HEK293T (cell line): ENCODE results near the gene CLRN3.

ENCODE experiments used
- CTBP1 ChIP-seq: fragments of 450-650 bp; IDR thresholded peaks from 2 replicates; pipeline ENCODE4 v1.6.1; 2016; ENCODE audit warnings: borderline replicate concordance
- FOXA1 ChIP-seq: fragments of 450-650 bp; IDR thresholded peaks from 2 replicates; pipeline ENCODE4 v1.6.1; 2016; ENCODE audit warnings: mild to moderate bottlenecking
- FOXM1 ChIP-seq: fragments of 450-650 bp; IDR thresholded peaks from 2 replicates; pipeline ENCODE4 v1.6.1; 2017; ENCODE audit warnings: mild to moderate bottlenecking, borderline replicate concordance

DNA sequence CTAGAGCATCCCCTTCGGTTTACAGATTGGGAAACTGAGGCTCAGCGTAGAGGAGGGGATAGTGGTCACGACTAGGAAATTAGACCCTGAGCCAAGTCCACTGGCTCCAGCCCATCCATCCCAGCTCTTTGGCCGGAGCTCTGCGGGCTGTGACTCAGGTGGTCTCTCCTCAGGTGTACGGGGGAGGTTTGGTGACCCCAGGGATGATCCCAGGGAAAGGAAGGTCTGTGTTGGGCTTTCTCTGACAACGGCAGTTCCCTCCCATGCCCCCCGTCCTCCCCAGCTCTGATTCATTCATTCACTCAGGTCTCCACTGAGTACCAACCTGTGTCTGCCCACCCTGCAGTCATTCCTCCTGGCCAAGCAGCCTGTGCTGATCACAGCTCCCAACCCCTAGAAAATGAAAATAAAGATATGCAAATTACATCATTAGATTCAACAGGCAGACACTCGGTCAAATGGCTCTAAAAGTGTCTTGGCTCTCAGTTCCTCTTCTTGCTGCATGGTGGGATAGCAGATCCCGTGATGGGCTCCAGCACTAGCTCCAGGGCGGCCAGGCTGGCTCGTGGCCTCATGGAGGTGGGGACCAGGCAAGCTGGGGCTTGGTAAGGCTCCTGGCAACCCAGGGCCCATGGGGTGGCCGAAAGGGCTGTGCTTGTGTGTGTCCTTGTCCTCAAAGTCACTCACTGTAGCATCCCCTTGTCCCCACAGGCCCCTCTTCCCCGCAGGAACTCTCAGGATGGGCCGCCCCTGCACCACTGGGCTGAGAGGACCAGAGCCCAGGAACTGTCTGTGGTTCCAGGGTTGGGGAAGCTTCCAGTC, 37.8 kb downstream of the CLRN3 start:
- TF ChIP-seq FOXA1: no peak
- TF ChIP-seq FOXM1: no peak
- TF ChIP-seq CTBP1: no peak
